Right atrium auricular region (tissue), 2 donors: ENCODE measurements around the gene DPYD. TPM values are rescaled to one million over a fixed set of nuclear protein-coding genes. Genes with fewer than 3 reads are reported as not detected.

ENCODE experiments used
- DNase-seq: peaks from one replicate; pipeline ENCODE4 v3.0.0-alpha.2; 2019; ENCODE audit warnings: low spot score
- H3K27ac ChIP-seq, 2 donors: fragments of 200-600 bp; sonication (generic); 1 replicate in 1 of 2; 2 replicates in 1 of 2; pipeline ENCODE4 v1.5.1; 2016 to 2019
- H3K27me3 ChIP-seq, 2 donors: fragments of 200-600 bp; sonication (generic); one replicate each; pipeline versions ENCODE4 v1.5.1 to v1.6.0; 2017 to 2019
- H3K36me3 ChIP-seq: fragments of 200-600 bp; sonication (generic); one replicate; pipeline ENCODE4 v1.5.1; 2016
- H3K4me1 ChIP-seq, 2 donors: fragments of 200-600 bp; sonication (generic); one replicate each; pipeline versions ENCODE4 v1.5.1 to v1.6.0; 2017 to 2019
- H3K4me3 ChIP-seq, 2 donors: fragments of 200-600 bp; sonication (generic); 1 replicate in 1 of 2; 2 replicates in 1 of 2; pipeline ENCODE4 v1.5.1; 2017 to 2019; ENCODE audit warnings: mild to moderate bottlenecking in 1 of 2, moderate library complexity in 1 of 2
- H3K9me3 ChIP-seq, 2 donors: fragments of 200-600 bp; sonication (generic); one replicate each; pipeline ENCODE4 v1.5.1; 2019
- CTCF ChIP-seq, 2 donors: fragments of 200-600 bp; sonication (generic); IDR thresholded peaks; one replicate each; pipeline ENCODE4 v1.5.1; 2019; ENCODE audit warnings: antibody characterized with exemption in 2 of 2
- total RNA-seq, 2 donors: library from RNA; depleted of rRNA; stranded (reverse); fragments of >200 nt; gene quantifications; one replicate each; pipeline ENCODE4 v1.1.0, GENCODE V29; 2016

DPYD gene
- total RNA-seq, 2 donors from 2014 or later = 11.3 to 14.5 TPM

GRCh38 chr1:97073936-97074335 lies 846.9 kb downstream of the DPYD start:
- Histone ChIP-seq H3K4me1 (no peaks in the 10 kb centered on the region), H3K27me3 (no peaks in the 10 kb centered on the region), H3K4me3 (no peak overlapping the region), H3K36me3 (no peaks in the 10 kb centered on the region), H3K27ac (no peak overlapping the region), H3K9me3 (no peaks in the 10 kb centered on the region)
- DNase-seq = no peak
- TF ChIP-seq CTCF (IDR thresholded peaks at IDR 0.05) = no peak

- no peak for DNase-seq
- Histone ChIP-seq H3K4me3 (no peak overlapping the region), H3K27me3 (no peaks in the 10 kb centered on the region), H3K9me3 (no peaks in the 10 kb centered on the region), H3K4me1 (no peaks in the 10 kb centered on the region), H3K27ac (no peak overlapping the region), H3K36me3 (no peaks in the 10 kb centered on the region)
- no peak for TF ChIP-seq CTCF (IDR thresholded peaks at IDR 0.05)
Observed at GRCh38 chr1:97073169-97073568, 847.7 kb downstream of the DPYD start.

- H3K36me3 ChIP-seq = no peaks in the 10 kb centered on the region
- no peak for TF ChIP-seq CTCF (IDR thresholded peaks at IDR 0.05)
- no peak overlapping the region for H3K4me3 ChIP-seq
- no peak overlapping the region for H3K27ac ChIP-seq
- H3K4me1 ChIP-seq = no peaks in the 10 kb centered on the region
- H3K27me3 ChIP-seq = no peaks in the 10 kb centered on the region
- DNase-seq = no peak
- no peaks in the 10 kb centered on the region for H3K9me3 ChIP-seq
Observed at GRCh38 chr1:97071173-97071572, 849.7 kb downstream of the DPYD start.

DNA sequence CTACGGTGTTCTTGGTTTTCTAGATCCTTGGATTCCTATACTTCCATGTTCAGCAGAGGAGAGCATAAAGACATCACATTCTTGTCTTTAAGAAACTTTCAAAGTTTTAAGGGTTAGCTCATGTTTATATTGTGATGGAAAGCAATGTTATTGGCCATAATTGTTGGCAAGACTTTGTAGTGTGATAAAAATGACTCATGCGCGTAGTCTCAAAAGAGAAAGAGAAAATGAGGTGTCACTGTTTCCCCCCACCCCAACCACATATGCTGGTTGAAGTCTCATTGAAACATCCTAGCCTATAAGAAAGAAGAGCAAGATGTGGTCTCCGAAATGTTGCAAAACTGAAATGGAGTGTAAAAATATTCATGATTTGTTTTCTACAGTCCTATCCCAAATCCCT lies 850.5 kb downstream of the DPYD start:
- no peaks in the 10 kb centered on the region for H3K27me3 ChIP-seq
- H3K9me3 ChIP-seq = no peaks in the 10 kb centered on the region
- no peak for TF ChIP-seq CTCF (IDR thresholded peaks at IDR 0.05)
- no peak for DNase-seq
- no peak overlapping the region for H3K4me3 ChIP-seq
- no peaks in the 10 kb centered on the region for H3K4me1 ChIP-seq
- H3K36me3 ChIP-seq = no peaks in the 10 kb centered on the region
- no peak overlapping the region for H3K27ac ChIP-seq

GRCh38 chr1:97069312-97069711 lies 851.5 kb downstream of the DPYD start:
- no peak overlapping the region for H3K27ac ChIP-seq
- TF ChIP-seq CTCF (IDR thresholded peaks at IDR 0.05) = no peak
- H3K4me1 ChIP-seq = no peaks in the 10 kb centered on the region
- H3K9me3 ChIP-seq = no peaks in the 10 kb centered on the region
- H3K4me3 ChIP-seq = no peak overlapping the region
- H3K36me3 ChIP-seq = no peaks in the 10 kb centered on the region
- no peaks in the 10 kb centered on the region for H3K27me3 ChIP-seq
- DNase-seq = no peak

DNA sequence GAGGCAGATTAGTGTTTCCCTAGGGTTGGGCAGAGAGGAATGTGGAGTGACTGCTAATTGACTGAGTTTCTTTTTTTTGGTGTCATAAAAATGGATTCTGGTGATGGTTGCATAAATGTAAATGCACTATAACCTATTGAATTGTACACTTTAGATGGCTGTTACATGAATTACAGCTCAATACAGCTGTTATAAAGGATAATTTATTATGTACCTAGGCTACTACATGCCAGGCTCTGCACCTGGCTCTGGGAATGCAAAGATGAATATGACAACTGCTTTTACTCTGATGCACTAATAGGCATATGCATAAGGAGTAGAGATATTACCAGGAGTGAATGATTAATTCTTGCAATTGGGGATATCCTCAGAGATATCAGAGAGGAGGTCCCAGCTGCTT lies 854.0 kb downstream of the DPYD start:
- TF ChIP-seq CTCF (IDR thresholded peaks at IDR 0.05) = no peak
- Histone ChIP-seq H3K9me3 (peaks cover 0 to 11% of the 10 kb centered on the region in 2 donors), H3K36me3 (no peaks in the 10 kb centered on the region), H3K4me1 (no peaks in the 10 kb centered on the region), H3K27me3 (no peaks in the 10 kb centered on the region), H3K4me3 (no peak overlapping the region), H3K27ac (no peak overlapping the region)
- no peak for DNase-seq
